Measurements from ENCODE around the gene ATP5F1D. TPM values are rescaled to one million over a fixed set of nuclear protein-coding genes. Genes with fewer than 3 reads are reported as not detected.

The ATP5F1D gene
- total and polyA plus RNA-seq, 2 donors (not counting 1 experiment from before 2014, with no cell fraction given) = 150 to 166 TPM

- ATAC-seq (ENCODE audit: low read depth) = no peak
- no peak for TF ChIP-seq CTCF (IDR thresholded peaks at IDR 0.05)
- TF ChIP-seq EZH2 (IDR thresholded peaks at IDR 0.05; ENCODE audit: borderline replicate concordance, insufficient read depth, low read depth, low read length, poor library complexity, severe bottlenecking) = no peak
- Histone ChIP-seq H3K79me2 (ENCODE audit: control insufficient read depth, insufficient read depth, low read length) (peaks cover 55% of the 10 kb centered on the region), H3K4me2 (replicated peaks; ENCODE audit: low read depth, low read length, poor library complexity, severe bottlenecking) (peak overlapping the region; percentile 99), H3K27ac (ENCODE audit: low read length in 2 of 2) (peak overlapping the region; percentile 99 to 100), H3K4me3 (ENCODE audit: control extremely low read depth in 1 of 5, extremely low read depth in 1 of 5, insufficient read depth in 1 of 5, low read depth in 2 of 5, low read length in 4 of 5) (peak overlapping the region; percentile 23 to 81 (median 62)), H3K36me3 (replicated peaks in 1 of 2; ENCODE audit: control extremely low read depth in 1 of 2, control insufficient read depth in 1 of 2, extremely low read depth in 1 of 2, insufficient read depth in 2 of 2, low read length in 1 of 2) (peaks cover 0 to 37% of the 10 kb centered on the region in 2 experiments), H4K20me1 (ENCODE audit: control insufficient read depth, insufficient read depth, low read length, poor library complexity, severe bottlenecking) (peaks cover 33% of the 10 kb centered on the region), H3K4me1 (ENCODE audit: control insufficient read depth in 2 of 2, insufficient read depth in 2 of 2, low read length in 2 of 2) (peaks cover 66 to 91% of the 10 kb centered on the region in 2 donors), H2AFZ (ENCODE audit: insufficient read depth, low read depth, low read length, poor library complexity, severe bottlenecking) (peak overlapping the region; percentile 8), H3K9me3 (ENCODE audit: control extremely low read depth in 1 of 3, control insufficient read depth in 2 of 3, insufficient read depth in 1 of 3, low read length in 2 of 3) (no peaks in the 10 kb centered on the region), H3K9ac (ENCODE audit: low read length) (peak overlapping the region; percentile 98), H3K27me3 (replicated peaks in 1 of 4; ENCODE audit: control extremely low read depth in 1 of 4, control insufficient read depth in 3 of 4, insufficient read depth in 4 of 4, low read length in 3 of 4) (no peaks in the 10 kb centered on the region)
- ChIA-PET CTCF (interaction anchor here (3.9 kb wide), 1 partner anchor 14 kb away, joined by 18 read pairs; no protein-coding TSS in a partner anchor), POLR2A (interaction anchor here (0.5 to 10.7 kb wide), 6 partner anchors 7 to 329 kb away, joined by 3 to 305 read pairs (median 4); partner anchors contain the start of gene CIRBP)
- H3K27ac Mint-ChIP-seq = peak overlapping the region; percentile 99
- no CpG with 5 or more reads among the region's 15 CpGs for WGBS (ENCODE audit: insufficient coverage)
- intact Hi-C loops (cut with micrococcal nuclease) = no loop called here
- no peak for DNase-seq
- H3K9me3 Mint-ChIP-seq (ENCODE audit: insufficient read depth) = no peaks in the 10 kb centered on the region
- peak overlapping the region; percentile 97 for H3K4me3 Mint-ChIP-seq
- no peaks in the 10 kb centered on the region for H3K27me3 Mint-ChIP-seq
- H3K4me1 Mint-ChIP-seq = peaks cover 73% of the 10 kb centered on the region
Measured at GRCh38 chr19:1258707-1259205, 17.2 kb downstream of the ATP5F1D start.

- Mint-ChIP-seq H3K27ac (peak overlapping the region; percentile 99), H3K4me3 (peak overlapping the region; percentile 97), H3K27me3 (no peaks in the 10 kb centered on the region), H3K4me1 (peaks cover 78% of the 10 kb centered on the region), H3K9me3 (ENCODE audit: insufficient read depth) (no peaks in the 10 kb centered on the region)
- H3K9ac ChIP-seq (ENCODE audit: low read length) = peak overlapping the region; percentile 98
- peak; percentile 26 for ATAC-seq (ENCODE audit: low read depth)
- peaks cover 27% of the 10 kb centered on the region for H4K20me1 ChIP-seq (ENCODE audit: control insufficient read depth, insufficient read depth, low read length, poor library complexity, severe bottlenecking)
- TF ChIP-seq CTCF (IDR thresholded peaks at IDR 0.05) = no peak
- no peak for TF ChIP-seq EZH2 (IDR thresholded peaks at IDR 0.05; ENCODE audit: borderline replicate concordance, insufficient read depth, low read depth, low read length, poor library complexity, severe bottlenecking)
- peak overlapping the region; percentile 99 for H3K4me2 ChIP-seq (replicated peaks; ENCODE audit: low read depth, low read length, poor library complexity, severe bottlenecking)
- CTCF ChIA-PET = interaction anchor here (3.9 kb wide), 1 partner anchor 15 kb away, joined by 18 read pairs; no protein-coding TSS in a partner anchor
- peaks cover 49% of the 10 kb centered on the region for H3K79me2 ChIP-seq (ENCODE audit: control insufficient read depth, insufficient read depth, low read length)
- H2AFZ ChIP-seq (ENCODE audit: insufficient read depth, low read depth, low read length, poor library complexity, severe bottlenecking) = peak overlapping the region; percentile 8
- H3K4me1 ChIP-seq (ENCODE audit: control insufficient read depth in 2 of 2, insufficient read depth in 2 of 2, low read length in 2 of 2) = peaks cover 69 to 91% of the 10 kb centered on the region in 2 donors
- WGBS (ENCODE audit: insufficient coverage) = 7% methylated on average over 17 of the region's 17 CpGs
- DNase-seq = peak; percentile 87
- H3K4me3 ChIP-seq (ENCODE audit: control extremely low read depth in 1 of 5, extremely low read depth in 1 of 5, insufficient read depth in 1 of 5, low read depth in 2 of 5, low read length in 4 of 5) = peak overlapping the region; percentile 23 to 81 (median 62)
- intact Hi-C loops (cut with micrococcal nuclease) = no loop called here
- POLR2A ChIA-PET = interaction anchor here (0.5 to 11.0 kb wide), 9 partner anchors 6 to 1000 kb away, joined by 3 to 402 read pairs (median 4); partner anchors contain the start of genes ATP5F1D and CIRBP
- H3K36me3 ChIP-seq (replicated peaks in 1 of 2; ENCODE audit: control extremely low read depth in 1 of 2, control insufficient read depth in 1 of 2, extremely low read depth in 1 of 2, insufficient read depth in 2 of 2, low read length in 1 of 2) = peaks cover 0 to 34% of the 10 kb centered on the region in 2 experiments
- peak overlapping the region; percentile 99 to 100 for H3K27ac ChIP-seq (ENCODE audit: low read length in 2 of 2)
- no peaks in the 10 kb centered on the region for H3K9me3 ChIP-seq (ENCODE audit: control extremely low read depth in 1 of 3, control insufficient read depth in 2 of 3, insufficient read depth in 1 of 3, low read length in 2 of 3)
- no peaks in the 10 kb centered on the region for H3K27me3 ChIP-seq (replicated peaks in 1 of 4; ENCODE audit: control extremely low read depth in 1 of 4, control insufficient read depth in 3 of 4, insufficient read depth in 4 of 4, low read length in 3 of 4)
Measured at GRCh38 chr19:1259206-1259875, 17.8 kb downstream of the ATP5F1D start.
